Thymus (tissue), 11 donors: ENCODE results near the gene OR8B4. TPM values are rescaled to one million over a fixed set of nuclear protein-coding genes. Genes with fewer than 3 reads are reported as not detected.
"Not testable (repeated sequence)": the region's sequence is repeated elsewhere in the genome, so short reads cannot be mapped to it uniquely, and the experiment has no call there.

Experiments used
- DNase-seq, 9 donors: peaks; one replicate each; pipeline ENCODE4 v3.0.0-alpha.2; 2013; ENCODE audit warnings: low spot score in 9 of 9, low read depth in 6 of 9, missing footprints in 1 of 9
- H3K27ac ChIP-seq, 2 donors: one replicate each; pipeline ENCODE4 v1.5.1; 2013; ENCODE audit warnings: control low read depth in 1 of 2, low read depth in 1 of 2, low read length in 1 of 2, mild to moderate bottlenecking in 1 of 2, moderate library complexity in 1 of 2
- H3K27me3 ChIP-seq, 2 donors: one replicate each; pipeline ENCODE4 v1.5.1; 2013; ENCODE audit warnings: low read length in 1 of 2; ENCODE audit not compliant: control insufficient read depth in 2 of 2, insufficient read depth in 1 of 2
- H3K36me3 ChIP-seq, 2 donors: one replicate each; pipeline ENCODE4 v1.5.1; 2013; ENCODE audit warnings: low read length in 1 of 2, mild to moderate bottlenecking in 1 of 2, moderate library complexity in 1 of 2; ENCODE audit not compliant: control insufficient read depth in 2 of 2, insufficient read depth in 2 of 2
- H3K4me1 ChIP-seq, 2 donors: one replicate each; pipeline ENCODE4 v1.5.1; 2013; ENCODE audit warnings: low read length in 2 of 2; ENCODE audit not compliant: control insufficient read depth in 2 of 2, insufficient read depth in 2 of 2
- H3K4me3 ChIP-seq, 2 donors: one replicate each; pipeline ENCODE4 v1.5.1; 2013; ENCODE audit warnings: low read length in 2 of 2, control low read depth in 1 of 2, mild to moderate bottlenecking in 1 of 2
- H3K9me3 ChIP-seq, 2 donors: one replicate each; pipeline ENCODE4 v1.5.1; 2013; ENCODE audit warnings: low read length in 1 of 2, mild to moderate bottlenecking in 1 of 2; ENCODE audit not compliant: control insufficient read depth in 2 of 2, insufficient read depth in 1 of 2
- WGBS: extraction: QIAGEN DNeasy Blood & Tissue Kit; methylation state at CpG from one replicate; pipeline ENCODE4 v1.1.7; 2013; 5-methylcytosine and 5-hydroxymethylcytosine counted together
- polyA plus RNA-seq: library from polyadenylated mRNA; stranded (reverse); fragments of 200-250 nt; gene quantifications from one replicate; pipeline ENCODE4 v1.2.3, GENCODE V29; 2013
- total RNA-seq: library from RNA; stranded (reverse); fragments of 120-200 nt; gene quantifications from one replicate; pipeline ENCODE4 v1.2.4, GENCODE V29; 2013
- donor health status: healthy.

OR8B4 gene
- total and polyA plus RNA-seq, 2 donors: not detected

GRCh38 chr11:124429599-124429998 lies 4.9 kb upstream of the OR8B4 start:
- 91% methylated on average over 2 of the region's 2 CpGs for WGBS
- DNase-seq: no peak
- Histone ChIP-seq H3K36me3 (no peaks in the 10 kb centered on the region), H3K9me3 (no peaks in the 10 kb centered on the region), H3K27me3 (no peaks in the 10 kb centered on the region), H3K27ac (no peak overlapping the region), H3K4me3 (no peak overlapping the region), H3K4me1 (no peaks in the 10 kb centered on the region)

GRCh38 chr11:124421043-124421442 lies 3.6 kb downstream of the OR8B4 start:
- H3K4me3 ChIP-seq: no peak overlapping the region
- H3K27ac ChIP-seq: no peak overlapping the region
- WGBS: 83% methylated on average over 4 of the region's 4 CpGs
- H3K4me1 ChIP-seq: no peaks in the 10 kb centered on the region
- no peaks in the 10 kb centered on the region for H3K36me3 ChIP-seq
- no peaks in the 10 kb centered on the region for H3K27me3 ChIP-seq
- H3K9me3 ChIP-seq: no peaks in the 10 kb centered on the region
- no peak for DNase-seq

DNA sequence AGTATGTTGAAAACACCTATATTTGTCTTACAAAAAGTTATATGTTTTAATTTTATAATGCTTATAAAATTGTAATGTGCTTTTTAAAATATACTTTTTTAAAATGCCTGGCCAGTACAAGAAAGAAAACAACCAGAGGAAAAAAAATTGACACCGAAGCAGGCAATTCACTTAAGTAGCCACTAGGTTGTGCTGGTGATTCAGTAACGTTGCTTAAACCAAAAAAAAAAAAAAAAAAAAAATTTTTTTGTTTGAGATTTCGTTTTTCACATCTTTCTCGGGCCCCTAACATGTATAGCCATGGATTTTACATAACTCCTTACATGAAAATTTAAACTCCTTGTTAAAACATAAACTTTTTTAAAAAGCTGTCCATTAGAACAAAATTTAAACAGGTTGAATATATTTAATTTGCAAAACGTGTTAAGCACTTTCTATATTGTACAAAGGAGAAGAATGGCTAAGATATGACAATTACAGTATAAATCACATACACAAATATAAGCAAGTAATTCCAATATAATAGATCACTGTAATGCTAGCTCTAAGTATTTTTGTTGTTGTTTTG lies 9.2 kb downstream of the OR8B4 start:
- no peaks in the 10 kb centered on the region for H3K36me3 ChIP-seq
- H3K4me1 ChIP-seq: no peaks in the 10 kb centered on the region
- H3K4me3 ChIP-seq: no peak overlapping the region
- H3K27me3 ChIP-seq: no peaks in the 10 kb centered on the region
- WGBS: 19% methylated on average over 5 of the region's 5 CpGs
- H3K27ac ChIP-seq: no peak overlapping the region
- no peak for DNase-seq
- H3K9me3 ChIP-seq: no peaks in the 10 kb centered on the region

DNA sequence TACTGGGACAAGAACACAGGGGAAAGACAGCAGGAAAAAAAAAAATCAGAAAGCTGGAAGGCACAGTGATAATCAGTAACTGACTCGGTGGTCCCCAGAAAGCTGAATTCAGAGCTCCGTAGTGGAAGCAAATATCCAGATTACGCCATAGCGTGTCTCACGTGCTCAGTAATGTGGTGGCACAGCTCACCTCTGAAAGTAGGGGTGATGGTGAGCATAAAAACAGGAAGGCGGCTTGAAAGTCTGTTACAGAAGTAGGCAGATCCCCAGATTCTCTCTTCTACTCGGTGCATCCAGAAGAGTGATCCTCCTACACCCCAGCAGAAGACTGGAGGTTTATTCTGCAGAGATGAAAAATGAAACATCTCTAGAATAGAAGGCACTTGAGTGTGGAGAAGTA lies 14.8 kb downstream of the OR8B4 start:
- H3K4me3 ChIP-seq: no peak overlapping the region
- H3K4me1 ChIP-seq: no peaks in the 10 kb centered on the region
- H3K36me3 ChIP-seq: no peaks in the 10 kb centered on the region
- H3K27me3 ChIP-seq: no peaks in the 10 kb centered on the region
- no peaks in the 10 kb centered on the region for H3K9me3 ChIP-seq
- 92% methylated on average over 7 of the region's 7 CpGs for WGBS
- DNase-seq: no peak
- no peak overlapping the region for H3K27ac ChIP-seq

GRCh38 chr11:124405581-124405980 lies 19.1 kb downstream of the OR8B4 start:
- Histone ChIP-seq H3K4me1 (no peaks in the 10 kb centered on the region), H3K4me3 (no peak overlapping the region), H3K36me3 (no peaks in the 10 kb centered on the region), H3K27ac (no peak overlapping the region), H3K9me3 (no peaks in the 10 kb centered on the region), H3K27me3 (no peaks in the 10 kb centered on the region)
- WGBS: 90% methylated on average over 2 of the region's 2 CpGs
- DNase-seq: no peak

DNA sequence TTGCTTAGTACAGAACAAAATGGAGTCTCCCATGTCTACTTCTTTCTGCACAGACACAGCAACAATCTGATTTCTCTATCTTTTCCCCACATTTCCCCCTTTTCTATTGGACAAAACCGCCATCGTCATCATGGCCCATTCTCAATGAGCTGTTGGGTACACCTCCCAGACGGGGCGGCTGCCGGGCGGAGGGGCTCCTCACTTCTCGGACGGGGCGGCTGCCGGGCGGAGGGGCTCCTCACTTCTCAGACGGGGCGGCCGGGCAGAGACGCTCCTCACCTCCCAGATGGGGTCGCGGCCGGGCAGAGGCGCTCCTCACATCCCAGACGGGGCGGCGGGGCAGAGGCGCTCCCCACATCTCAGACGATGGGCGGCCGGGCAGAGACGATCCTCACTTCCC lies 21.5 kb downstream of the OR8B4 start:
- H3K4me3 ChIP-seq, H3K4me1 ChIP-seq, H3K9me3 ChIP-seq, H3K27me3 ChIP-seq, H3K27ac ChIP-seq, DNase-seq, H3K36me3 ChIP-seq: not testable (repeated sequence)
- WGBS: 98% methylated on average over 18 of the region's 27 CpGs

DNA sequence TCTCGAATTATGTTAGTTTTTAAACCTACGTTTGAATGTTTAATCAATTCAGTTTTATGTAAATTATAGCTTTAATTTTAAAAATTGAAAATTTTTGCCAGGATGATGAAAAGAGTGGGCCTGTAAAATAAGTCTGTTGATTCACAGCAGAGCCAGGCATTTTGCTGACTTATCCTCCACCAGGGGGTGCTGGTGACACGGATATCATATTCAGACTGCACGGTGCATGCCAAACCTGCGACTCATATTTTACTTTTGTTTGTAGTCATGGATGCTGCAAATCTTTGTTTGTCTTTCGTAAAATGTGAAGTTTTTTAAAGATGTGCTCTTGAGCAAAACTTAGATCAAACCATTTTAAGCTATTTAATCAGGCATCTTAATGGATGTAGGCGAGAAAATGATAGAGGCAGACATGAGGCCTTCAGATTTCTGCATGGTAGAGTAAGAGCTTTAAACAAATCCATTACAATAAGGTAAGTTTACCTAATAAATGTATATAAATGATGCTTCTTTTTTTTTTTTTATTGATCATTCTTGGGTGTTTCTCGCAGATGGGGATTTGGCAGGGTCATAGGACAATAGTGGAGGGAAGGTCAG lies 22.2 kb downstream of the OR8B4 start:
- 56% methylated on average over 8 of the region's 8 CpGs for WGBS
- DNase-seq: peak; percentile 8 to 70 (median 21)
- no peaks in the 10 kb centered on the region for H3K9me3 ChIP-seq
- no peak overlapping the region for H3K27ac ChIP-seq
- H3K4me1 ChIP-seq: no peaks in the 10 kb centered on the region
- no peak overlapping the region for H3K4me3 ChIP-seq
- H3K27me3 ChIP-seq: no peaks in the 10 kb centered on the region
- H3K36me3 ChIP-seq: no peaks in the 10 kb centered on the region

GRCh38 chr11:124398924-124399323 lies 25.7 kb downstream of the OR8B4 start, which contains the start of gene OR8B3:
Gene OR8B3, minus strand, starts transcription at chr11:124399024. Its CDS starts 1,673 bp downstream, at chr11:124397351.
- no peak for DNase-seq
- H3K9me3 ChIP-seq: no peaks in the 10 kb centered on the region
- no peak within 1 kb of the TSS for H3K4me3 ChIP-seq
- H3K27me3 ChIP-seq: no peaks in the 10 kb centered on the region
- no peaks in the 10 kb centered on the region for H3K36me3 ChIP-seq
- no peak within 1 kb of the TSS for H3K27ac ChIP-seq
- no peaks in the 10 kb centered on the region for H3K4me1 ChIP-seq

DNA sequence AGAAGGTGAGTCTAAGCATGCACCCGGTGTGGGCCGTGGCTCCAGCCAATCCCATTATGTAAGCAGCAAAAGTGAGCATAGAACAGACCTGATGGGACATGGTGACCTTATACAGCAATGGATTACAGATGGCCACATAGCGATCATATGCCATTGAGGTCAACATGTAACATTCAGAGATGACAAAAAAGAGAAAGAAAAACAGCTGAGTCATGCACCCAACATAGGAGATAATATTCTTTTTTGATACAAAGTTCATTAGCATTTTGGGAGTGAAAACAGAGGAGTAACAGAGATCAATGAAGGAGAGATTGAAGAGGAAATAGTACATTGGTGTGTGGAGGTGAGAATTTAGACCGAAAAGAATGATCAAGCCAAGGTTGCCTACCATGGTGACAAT lies 27.8 kb downstream of the OR8B4 start:
- DNase-seq, H3K9me3 ChIP-seq, H3K36me3 ChIP-seq, H3K4me1 ChIP-seq, H3K4me3 ChIP-seq, H3K27me3 ChIP-seq, H3K27ac ChIP-seq: not testable (repeated sequence)
- 96% methylated on average over 2 of the region's 4 CpGs for WGBS
